Measurements from ENCODE around the gene CCL16. TPM values are rescaled to one million over a fixed set of nuclear protein-coding genes. Genes with fewer than 3 reads are reported as not detected.
"Not testable (repeated sequence)": the region's sequence is repeated elsewhere in the genome, so short reads cannot be mapped to it uniquely, and the experiment has no call there.

Gene CCL16, protein sequence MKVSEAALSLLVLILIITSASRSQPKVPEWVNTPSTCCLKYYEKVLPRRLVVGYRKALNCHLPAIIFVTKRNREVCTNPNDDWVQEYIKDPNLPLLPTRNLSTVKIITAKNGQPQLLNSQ
- not detected for total RNA-seq
- not detected for polyA plus RNA-seq

DNA sequence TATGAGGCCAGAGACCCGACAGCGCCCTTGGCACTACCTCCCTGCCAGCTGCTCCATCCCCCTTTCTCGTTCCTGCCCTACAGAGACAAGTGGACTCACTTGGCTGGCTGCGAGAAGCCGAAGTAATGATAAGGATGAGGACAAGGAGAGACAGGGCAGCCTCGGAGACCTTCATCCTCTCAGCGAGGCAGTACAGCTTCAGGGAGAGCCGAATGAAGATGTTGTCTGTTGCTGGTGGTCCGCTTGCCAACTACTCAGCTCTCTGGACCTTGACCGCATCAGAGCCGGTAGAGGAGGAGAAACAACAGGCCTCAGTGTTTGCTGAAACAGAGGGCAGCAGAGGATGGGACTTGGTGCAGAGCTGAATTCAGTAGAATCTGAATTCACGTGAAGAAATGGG, at the start of gene CCL16:
Gene CCL16, minus strand, starts transcription at position 252 of the 400 bp plus-strand sequence. Its CDS starts 77 bp downstream, at position 175.
- H3K4me3 Mint-ChIP-seq, result no peak within 1 kb of the TSS
- peaks cover 10% of the 10 kb centered on the region for H3K27me3 Mint-ChIP-seq
- no peaks in the 10 kb centered on the region for H3K4me1 Mint-ChIP-seq
- H3K4me1 ChIP-seq (ENCODE audit: control insufficient read depth, insufficient read depth, low read length, poor library complexity, severe bottlenecking), result no peaks in the 10 kb centered on the region
- H3K36me3 ChIP-seq (ENCODE audit: control insufficient read depth, insufficient read depth, low read length), result no peaks in the 10 kb centered on the region
- no peak for DNase-seq
- H3K9me3 ChIP-seq (ENCODE audit: control insufficient read depth in 2 of 2, low read length in 2 of 2), result no peaks in the 10 kb centered on the region
- peak within 1 kb of the TSS in 1 of 3 donors; percentile 37 for H3K27ac Mint-ChIP-seq
- no peak for ATAC-seq (ENCODE audit: low read depth in 2 of 2)
- no peak within 1 kb of the TSS for H3K4me3 ChIP-seq (ENCODE audit: low read depth, low read length)
- H3K9me3 Mint-ChIP-seq, result peaks cover 0 to 3% (median 0%) of the 10 kb centered on the region in 7 donors
- H3K36me3 Mint-ChIP-seq, result no peaks in the 10 kb centered on the region
- H3K27me3 ChIP-seq (ENCODE audit: control insufficient read depth, insufficient read depth, low read length), result no peaks in the 10 kb centered on the region
- H3K27ac ChIP-seq (ENCODE audit: insufficient read depth, low read length, poor library complexity, severe bottlenecking), result no peak within 1 kb of the TSS

DNA sequence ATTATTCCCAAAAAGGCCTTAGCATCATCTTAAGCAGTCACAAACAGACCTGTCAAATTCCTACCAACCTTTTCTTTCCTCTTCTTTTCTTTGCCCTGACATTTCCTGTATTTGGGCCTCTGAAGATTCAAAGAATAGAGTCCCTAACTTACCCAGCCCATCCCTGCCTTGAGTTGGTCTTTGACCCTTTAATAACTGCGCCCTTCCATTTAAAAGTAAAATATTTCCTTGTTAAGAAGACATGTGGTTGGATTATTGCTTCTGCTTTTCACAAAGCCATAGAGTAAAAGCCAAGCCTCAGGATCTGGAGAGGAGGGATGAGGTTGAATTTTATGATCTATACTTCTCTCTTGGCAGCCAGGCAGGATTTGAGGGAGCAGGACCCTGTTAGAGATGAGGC, 49.7 kb upstream of the CCL16 start:
- no peaks in the 10 kb centered on the region for H3K36me3 Mint-ChIP-seq
- no peak overlapping the region for H3K4me3 ChIP-seq (ENCODE audit: low read depth, low read length)
- no peak overlapping the region for H3K4me3 Mint-ChIP-seq
- H3K27me3 Mint-ChIP-seq, result peaks cover 33% of the 10 kb centered on the region
- H3K9me3 ChIP-seq (ENCODE audit: control insufficient read depth in 2 of 2, low read length in 2 of 2), result no peaks in the 10 kb centered on the region
- ATAC-seq (ENCODE audit: low read depth in 2 of 2) (no peak), DNase-seq (no peak)
- no peak overlapping the region for H3K27ac ChIP-seq (ENCODE audit: insufficient read depth, low read length, poor library complexity, severe bottlenecking)
- H3K36me3 ChIP-seq (ENCODE audit: control insufficient read depth, insufficient read depth, low read length), result no peaks in the 10 kb centered on the region
- no peaks in the 10 kb centered on the region for H3K4me1 ChIP-seq (ENCODE audit: control insufficient read depth, insufficient read depth, low read length, poor library complexity, severe bottlenecking)
- H3K27ac Mint-ChIP-seq, result no peak overlapping the region
- H3K27me3 ChIP-seq (ENCODE audit: control insufficient read depth, insufficient read depth, low read length), result peaks cover 11% of the 10 kb centered on the region
- no peaks in the 10 kb centered on the region for H3K4me1 Mint-ChIP-seq
- H3K9me3 Mint-ChIP-seq, result peaks cover 0 to 2% (median 0%) of the 10 kb centered on the region in 7 donors

- Mint-ChIP-seq H3K4me3 (no peak overlapping the region), H3K36me3 (no peaks in the 10 kb centered on the region), H3K4me1 (no peaks in the 10 kb centered on the region), H3K27ac (no peak overlapping the region), H3K27me3 (peaks cover 26% of the 10 kb centered on the region), H3K9me3 (peaks cover 0 to 2% (median 0%) of the 10 kb centered on the region in 7 donors)
- no peak overlapping the region for H3K27ac ChIP-seq (ENCODE audit: insufficient read depth, low read length, poor library complexity, severe bottlenecking)
- no peaks in the 10 kb centered on the region for H3K9me3 ChIP-seq (ENCODE audit: control insufficient read depth in 2 of 2, low read length in 2 of 2)
- H3K4me1 ChIP-seq (ENCODE audit: control insufficient read depth, insufficient read depth, low read length, poor library complexity, severe bottlenecking), result no peaks in the 10 kb centered on the region
- DNase-seq, result no peak
- H3K4me3 ChIP-seq (ENCODE audit: low read depth, low read length), result no peak overlapping the region
- no peaks in the 10 kb centered on the region for H3K36me3 ChIP-seq (ENCODE audit: control insufficient read depth, insufficient read depth, low read length)
- no peak for ATAC-seq (ENCODE audit: low read depth in 2 of 2)
- peaks cover 7% of the 10 kb centered on the region for H3K27me3 ChIP-seq (ENCODE audit: control insufficient read depth, insufficient read depth, low read length)
These were observed 46.5 kb upstream of the CCL16 start for GRCh38 chr17:36027761-36028160.

GRCh38 chr17:36024106-36024869, 43.0 kb upstream of the CCL16 start:
- no peaks in the 10 kb centered on the region for H3K4me1 Mint-ChIP-seq
- peaks cover 24% of the 10 kb centered on the region for H3K27me3 Mint-ChIP-seq
- Histone ChIP-seq H3K36me3 (ENCODE audit: control insufficient read depth, insufficient read depth, low read length) (no peaks in the 10 kb centered on the region), H3K27me3 (ENCODE audit: control insufficient read depth, insufficient read depth, low read length) (peaks cover 5% of the 10 kb centered on the region), H3K4me3 (ENCODE audit: low read depth, low read length) (no peak overlapping the region), H3K9me3 (ENCODE audit: control insufficient read depth in 2 of 2, low read length in 2 of 2) (no peaks in the 10 kb centered on the region), H3K27ac (ENCODE audit: insufficient read depth, low read length, poor library complexity, severe bottlenecking) (no peak overlapping the region), H3K4me1 (ENCODE audit: control insufficient read depth, insufficient read depth, low read length, poor library complexity, severe bottlenecking) (no peaks in the 10 kb centered on the region)
- DNase-seq (no peak), ATAC-seq (ENCODE audit: low read depth in 2 of 2) (no peak)
- peaks cover 0 to 4% (median 2%) of the 10 kb centered on the region in 7 donors for H3K9me3 Mint-ChIP-seq
- H3K27ac Mint-ChIP-seq, result no peak overlapping the region
- H3K36me3 Mint-ChIP-seq, result no peaks in the 10 kb centered on the region
- H3K4me3 Mint-ChIP-seq, result no peak overlapping the region

DNA sequence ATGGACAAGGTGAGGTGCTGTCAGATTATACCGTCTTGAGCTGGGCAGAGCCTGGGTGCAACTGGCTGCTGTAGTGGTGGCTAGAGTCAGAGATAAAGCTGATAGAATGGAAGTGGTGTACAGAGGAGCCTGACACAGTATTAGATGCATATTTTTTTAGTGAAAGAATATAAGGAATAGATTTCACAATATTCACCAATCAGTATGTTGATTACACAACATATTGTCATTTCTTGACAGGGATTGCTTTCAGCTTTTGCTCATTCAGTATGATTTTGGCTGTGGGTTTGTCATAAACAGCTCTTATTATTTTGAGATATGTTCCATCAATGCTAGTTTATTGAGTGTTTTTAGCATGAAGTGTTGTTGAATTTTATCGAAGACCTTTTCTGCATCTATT, 38.1 kb upstream of the CCL16 start:
- Histone ChIP-seq H3K4me1 (ENCODE audit: control insufficient read depth, insufficient read depth, low read length, poor library complexity, severe bottlenecking) (no peaks in the 10 kb centered on the region), H3K4me3 (ENCODE audit: low read depth, low read length) (no peak overlapping the region), H3K27me3 (ENCODE audit: control insufficient read depth, insufficient read depth, low read length) (peaks cover 2% of the 10 kb centered on the region), H3K36me3 (ENCODE audit: control insufficient read depth, insufficient read depth, low read length) (no peaks in the 10 kb centered on the region), H3K27ac (ENCODE audit: insufficient read depth, low read length, poor library complexity, severe bottlenecking) (no peak overlapping the region), H3K9me3 (ENCODE audit: control insufficient read depth in 2 of 2, low read length in 2 of 2) (no peaks in the 10 kb centered on the region)
- DNase-seq (no peak), ATAC-seq (ENCODE audit: low read depth in 2 of 2) (no peak)
- Mint-ChIP-seq H3K4me3 (no peak overlapping the region), H3K4me1 (no peaks in the 10 kb centered on the region), H3K27ac (no peak overlapping the region), H3K9me3 (peaks cover 0 to 4% (median 2%) of the 10 kb centered on the region in 7 donors), H3K27me3 (peaks cover 20% of the 10 kb centered on the region), H3K36me3 (no peaks in the 10 kb centered on the region)

- peaks cover 0 to 4% (median 2%) of the 10 kb centered on the region in 7 donors for H3K9me3 Mint-ChIP-seq
- ATAC-seq (ENCODE audit: low read depth in 2 of 2) (no peak), DNase-seq (no peak)
- Histone ChIP-seq H3K9me3 (ENCODE audit: control insufficient read depth in 2 of 2, low read length in 2 of 2) (no peaks in the 10 kb centered on the region), H3K4me3 (ENCODE audit: low read depth, low read length) (no peak within 1 kb of the TSS), H3K27me3 (ENCODE audit: control insufficient read depth, insufficient read depth, low read length) (peaks cover 2% of the 10 kb centered on the region), H3K27ac (ENCODE audit: insufficient read depth, low read length, poor library complexity, severe bottlenecking) (no peak within 1 kb of the TSS), H3K4me1 (ENCODE audit: control insufficient read depth, insufficient read depth, low read length, poor library complexity, severe bottlenecking) (no peaks in the 10 kb centered on the region), H3K36me3 (ENCODE audit: control insufficient read depth, insufficient read depth, low read length) (no peaks in the 10 kb centered on the region)
- peaks cover 21% of the 10 kb centered on the region for H3K27me3 Mint-ChIP-seq
- H3K4me3 Mint-ChIP-seq, result no peak within 1 kb of the TSS
- H3K27ac Mint-ChIP-seq, result peak within 1 kb of the TSS in 1 of 3 donors; percentile 42
- H3K4me1 Mint-ChIP-seq, result no peaks in the 10 kb centered on the region
- H3K36me3 Mint-ChIP-seq, result no peaks in the 10 kb centered on the region
These were observed 36.5 kb upstream of the CCL16 start, which contains the start of gene CCL23 for GRCh38 chr17:36017799-36018198. TSS of gene CCL23 (minus strand) at chr17:36017972. CDS start at chr17:36017897, 75 bp downstream.

DNA sequence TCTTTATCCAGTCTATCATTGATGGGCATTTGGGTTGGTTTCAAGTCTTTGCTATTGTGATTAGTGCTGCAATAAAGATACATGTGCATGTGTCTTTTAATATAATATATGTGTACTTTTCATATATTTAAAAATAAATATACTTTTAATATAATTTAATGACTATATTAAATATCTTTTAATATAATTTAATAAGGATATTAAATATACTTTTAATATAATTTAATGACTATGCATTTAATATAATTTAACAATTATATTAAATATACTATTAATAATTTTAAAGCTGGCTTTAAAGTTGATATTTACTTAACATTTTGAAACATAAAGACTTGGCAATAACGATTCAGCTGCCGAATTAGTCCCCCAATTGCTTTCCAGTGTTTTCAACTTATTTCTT, 35.3 kb upstream of the CCL16 start:
- ATAC-seq (ENCODE audit: low read depth in 2 of 2) (no peak), DNase-seq (no peak)
- no peaks in the 10 kb centered on the region for H3K9me3 ChIP-seq (ENCODE audit: control insufficient read depth in 2 of 2, low read length in 2 of 2)
- Mint-ChIP-seq H3K4me3 (no peak overlapping the region), H3K9me3 (peaks cover 0 to 5% (median 0%) of the 10 kb centered on the region in 7 donors), H3K27ac (no peak overlapping the region), H3K4me1 (no peaks in the 10 kb centered on the region), H3K27me3 (peaks cover 31% of the 10 kb centered on the region), H3K36me3 (no peaks in the 10 kb centered on the region)
- no peaks in the 10 kb centered on the region for H3K36me3 ChIP-seq (ENCODE audit: control insufficient read depth, insufficient read depth, low read length)
- no peak overlapping the region for H3K27ac ChIP-seq (ENCODE audit: insufficient read depth, low read length, poor library complexity, severe bottlenecking)
- no peaks in the 10 kb centered on the region for H3K4me1 ChIP-seq (ENCODE audit: control insufficient read depth, insufficient read depth, low read length, poor library complexity, severe bottlenecking)
- peaks cover 2% of the 10 kb centered on the region for H3K27me3 ChIP-seq (ENCODE audit: control insufficient read depth, insufficient read depth, low read length)
- no peak overlapping the region for H3K4me3 ChIP-seq (ENCODE audit: low read depth, low read length)

DNA sequence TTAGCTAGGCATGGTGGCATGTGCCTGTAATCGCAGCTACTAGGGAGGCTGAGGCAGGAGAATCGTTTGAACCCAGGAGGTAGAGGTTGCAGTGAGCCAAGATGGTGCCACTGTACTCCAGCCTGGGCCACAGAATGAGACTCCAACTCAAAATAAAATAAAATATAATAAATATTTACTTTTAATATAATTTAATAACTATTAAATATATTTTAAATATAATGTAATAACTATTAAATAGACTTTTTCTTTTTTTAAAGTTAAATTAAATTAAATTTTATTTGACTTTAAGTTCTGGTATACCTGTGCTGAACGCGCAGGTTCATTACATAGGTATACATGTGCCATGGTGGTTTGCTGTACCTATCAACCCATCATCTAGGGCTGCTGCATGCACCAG, 34.6 kb upstream of the CCL16 start:
- H3K4me3 ChIP-seq (ENCODE audit: low read depth, low read length); H3K9me3 ChIP-seq (ENCODE audit: control insufficient read depth in 2 of 2, low read length in 2 of 2); ATAC-seq (ENCODE audit: low read depth in 2 of 2); H3K4me1 ChIP-seq (ENCODE audit: control insufficient read depth, insufficient read depth, low read length, poor library complexity, severe bottlenecking); H3K4me1 Mint-ChIP-seq; H3K27ac Mint-ChIP-seq; H3K27me3 ChIP-seq (ENCODE audit: control insufficient read depth, insufficient read depth, low read length); DNase-seq; H3K27ac ChIP-seq (ENCODE audit: insufficient read depth, low read length, poor library complexity, severe bottlenecking); H3K36me3 Mint-ChIP-seq; H3K4me3 Mint-ChIP-seq; H3K9me3 Mint-ChIP-seq; H3K36me3 ChIP-seq (ENCODE audit: control insufficient read depth, insufficient read depth, low read length): not testable (repeated sequence)
- peaks cover 35% of the 10 kb centered on the region for H3K27me3 Mint-ChIP-seq

All from CD4-positive, CD25-positive, alpha-beta regulatory T cell (primary cell).